Gastrocnemius medialis (tissue), 4 donors: ENCODE data around the gene LCN6. TPM values are rescaled to one million over a fixed set of nuclear protein-coding genes. Genes with fewer than 3 reads are reported as not detected.
A peak's percentile ranks its signal among the peaks of the same experiment; 100 is the strongest.

ENCODE experiments used
- ATAC-seq, 2 donors: fragments of 150-250 bp; one replicate each; pipeline ENCODE4 v1.9.1; 2016
- DNase-seq, 2 donors: peaks; one replicate each; pipeline ENCODE4 v3.0.0-alpha.2; 2019
- H3K27ac ChIP-seq, 4 donors: fragments of 200-600 bp; sonication (generic); 1 replicate in 1 of 4; 2 replicates in 3 of 4; pipeline ENCODE4 v1.5.1; 2016 to 2018; ENCODE audit warnings: mild to moderate bottlenecking in 2 of 4, moderate library complexity in 1 of 4
- H3K27me3 ChIP-seq, 3 donors: fragments of 200-600 bp; sonication (generic) in 2 of 3; 1 replicate in 1 of 3; 2 replicates in 2 of 3; pipeline versions ENCODE4 v1.5.1 to v1.6.0; 2016 to 2019; ENCODE audit warnings: mild to moderate bottlenecking in 1 of 3, moderate library complexity in 1 of 3
- H3K36me3 ChIP-seq, 2 donors: fragments of 200-600 bp; sonication (generic) in 1 of 2; one replicate each; pipeline ENCODE4 v1.5.1; 2017 to 2018
- H3K4me1 ChIP-seq, 2 donors: fragments of 200-600 bp; sonication (generic) in 1 of 2; one replicate each; pipeline ENCODE4 v1.5.1; 2016 to 2017; ENCODE audit warnings: mild to moderate bottlenecking in 2 of 2
- H3K4me3 ChIP-seq, 4 donors: fragments of 200-600 bp; sonication (generic) in 3 of 4; 1 replicate in 1 of 4; 2 replicates in 3 of 4; pipeline ENCODE4 v1.5.1; 2016 to 2019; ENCODE audit warnings: mild to moderate bottlenecking in 2 of 4
- H3K9me3 ChIP-seq, 3 donors: fragments of 200-600 bp; sonication (generic) in 2 of 3; 1 replicate in 1 of 3; 2 replicates in 2 of 3; pipeline ENCODE4 v1.5.1; 2016 to 2019
- POLR2A ChIP-seq, 2 donors: fragments of 450-650 bp; IDR thresholded peaks; one replicate each; pipeline ENCODE4 v1.6.1; 2017; ENCODE audit warnings: antibody characterized with exemption in 2 of 2, mild to moderate bottlenecking in 2 of 2, moderate library complexity in 2 of 2
- in situ Hi-C, 4 donors: fragments of 200-750 bp; cut with MboI; loops; one replicate each; pipeline versions ENCODE4 v1.15.0 to v1.8.0; 2017; ENCODE audit warnings: low sequenced_read_pairs in 4 of 4
- intact Hi-C: fragments of 100-400 bp; cut with DNase I; formaldehyde crosslinking; loops from one replicate; pipeline ENCODE4 v1.15.1; 2023; ENCODE audit warnings: low total_unique reads
- microRNA-seq, 2 donors: library from miRNA; unstranded; fragments of <30 nt; microRNA quantifications; one replicate each; pipeline ENCODE4, GENCODE V29; 2016; ENCODE audit warnings: borderline replicate concordance in 2 of 2
- total RNA-seq, 4 donors: library from RNA; depleted of rRNA; stranded (reverse); fragments of >200 nt; gene quantifications; one replicate each; pipeline versions ENCODE4 v1.1.0 to v1.2.3, GENCODE V29; 2016
- TF ChIP-seq, protein P1 (sequence below), 5 experiments: fragments of 450-650 bp in 3 of 5; fragments of 200-600 bp in 2 of 5; sonication (generic) in 2 of 5; IDR thresholded peaks in 4 of 5; conservative IDR thresholded peaks in 1 of 5; 1 replicate in 4 of 5; 2 replicates in 1 of 5; pipeline ENCODE4 v1.5.1; 2016 to 2019; ENCODE audit warnings: antibody characterized with exemption in 5 of 5, mild to moderate bottlenecking in 3 of 5, moderate library complexity in 3 of 5

Gene LCN6
- total RNA-seq, 4 donors from 2014 or later: 2.1 to 11.7 (median 3.7) TPM

- in situ Hi-C loops (no loop called here), intact Hi-C loops (loop anchor here (1.0 to 5.0 kb wide), 2 partner anchors 24 to 53 kb away; no protein-coding TSS in a partner anchor)
- H3K27ac ChIP-seq: no peak overlapping the region
These were observed 53.5 kb downstream of the LCN6 start for GRCh38 chr9:136694872-136695247.

GRCh38 chr9:136694163-136694871 is 54.0 kb downstream of the LCN6 start:
- Histone ChIP-seq H3K27ac (peak overlapping the region in 3 of 4 donors; percentile 20 to 42 (median 37)), H3K4me3 (no peak overlapping the region), H3K4me1 (peaks cover 21 to 22% of the 10 kb centered on the region in 2 donors), H3K9me3 (no peaks in the 10 kb centered on the region), H3K27me3 (peaks cover 0 to 12% (median 5%) of the 10 kb centered on the region in 3 donors), H3K36me3 (no peaks in the 10 kb centered on the region)
- DNase-seq (peak; percentile 46 to 66), ATAC-seq (peak; percentile 45 to 51)
- intact Hi-C loops: loop anchor here (5.0 kb wide), 1 partner anchor 52 kb away; no protein-coding TSS in a partner anchor
- in situ Hi-C loops: no loop called here
- TF ChIP-seq POLR2A (IDR thresholded peaks at IDR 0.05): no peak
- TF ChIP-seq, protein P1, sequence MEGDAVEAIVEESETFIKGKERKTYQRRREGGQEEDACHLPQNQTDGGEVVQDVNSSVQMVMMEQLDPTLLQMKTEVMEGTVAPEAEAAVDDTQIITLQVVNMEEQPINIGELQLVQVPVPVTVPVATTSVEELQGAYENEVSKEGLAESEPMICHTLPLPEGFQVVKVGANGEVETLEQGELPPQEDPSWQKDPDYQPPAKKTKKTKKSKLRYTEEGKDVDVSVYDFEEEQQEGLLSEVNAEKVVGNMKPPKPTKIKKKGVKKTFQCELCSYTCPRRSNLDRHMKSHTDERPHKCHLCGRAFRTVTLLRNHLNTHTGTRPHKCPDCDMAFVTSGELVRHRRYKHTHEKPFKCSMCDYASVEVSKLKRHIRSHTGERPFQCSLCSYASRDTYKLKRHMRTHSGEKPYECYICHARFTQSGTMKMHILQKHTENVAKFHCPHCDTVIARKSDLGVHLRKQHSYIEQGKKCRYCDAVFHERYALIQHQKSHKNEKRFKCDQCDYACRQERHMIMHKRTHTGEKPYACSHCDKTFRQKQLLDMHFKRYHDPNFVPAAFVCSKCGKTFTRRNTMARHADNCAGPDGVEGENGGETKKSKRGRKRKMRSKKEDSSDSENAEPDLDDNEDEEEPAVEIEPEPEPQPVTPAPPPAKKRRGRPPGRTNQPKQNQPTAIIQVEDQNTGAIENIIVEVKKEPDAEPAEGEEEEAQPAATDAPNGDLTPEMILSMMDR (IDR thresholded peaks at IDR 0.05 in 4 of 5, conservative IDR thresholded peaks at IDR 0.05 in 1 of 5): peak; percentile 78 to 93 (median 89)

More at GRCh38 chr9:136694872-136695247, 53.5 kb downstream of the LCN6 start:
- no peak for TF ChIP-seq POLR2A (IDR thresholded peaks at IDR 0.05)
- TF ChIP-seq, protein P1 (IDR thresholded peaks at IDR 0.05 in 4 of 5, conservative IDR thresholded peaks at IDR 0.05 in 1 of 5): no peak
- no peak for DNase-seq
- no peaks in the 10 kb centered on the region for H3K9me3 ChIP-seq
- H3K27me3 ChIP-seq: peaks cover 4 to 16% (median 9%) of the 10 kb centered on the region in 3 donors
- peaks cover 16% of the 10 kb centered on the region in 2 donors for H3K4me1 ChIP-seq
- H3K36me3 ChIP-seq: no peaks in the 10 kb centered on the region
- no peak overlapping the region for H3K4me3 ChIP-seq
- ATAC-seq: no peak

Small RNA genes within 50 kb of the gene (microRNA-seq; reads per million reads assigned to microRNA genes)
- gene MIR6722: 0 reads per million in 2 donors

Other genes with a start within 250 kb of the LCN6 start
- 10 to 100 TPM in 1 of 4 donors, 1 to 10 TPM in 3; 6.3 to 15.4 (median 8.2) TPM for gene NOTCH1, start 202.5 kb downstream of the LCN6 start, total RNA-seq
- 10 to 100 TPM; 37.4 to 74.7 (median 49.0) TPM for gene EGFL7, start 85.6 kb downstream of the LCN6 start, total RNA-seq
- gene AGPAT2, start 61.1 kb downstream of the LCN6 start, total RNA-seq: 10 to 100 TPM; 19.0 to 77.4 (median 36.0) TPM
- 1 to 10 TPM; 1.8 to 4.6 (median 3.8) TPM for gene DIPK1B, start 36.0 kb downstream of the LCN6 start, total RNA-seq
- 1 to 10 TPM in 3 of 4 donors, under 1 TPM in 1; 0.61 to 4.7 (median 1.6) TPM for gene LCN10, start 5.6 kb downstream of the LCN6 start, total RNA-seq
- not detected for gene LCN8, start 9.7 kb upstream of the LCN6 start, total RNA-seq
- gene LCN15, start 16.0 kb upstream of the LCN6 start, total RNA-seq: not detected
- 10 to 100 TPM; 46.9 to 70.2 (median 51.1) TPM for gene TMEM141, start 42.8 kb upstream of the LCN6 start, total RNA-seq
- under 1 TPM in 1 of 4 donors, not detected in 3; 0.31 TPM for gene CCDC183, start 47.8 kb upstream of the LCN6 start, total RNA-seq
- 100 to 1,000 TPM in 2 of 4 donors, 10 to 100 TPM in 2; 84.9 to 121 (median 105) TPM for gene RABL6, start 59.4 kb upstream of the LCN6 start, total RNA-seq
- 1 to 10 TPM; 1.3 to 2.1 (median 1.6) TPM for gene AJM1, start 94.0 kb upstream of the LCN6 start, total RNA-seq
- gene PHPT1, start 100.9 kb upstream of the LCN6 start, total RNA-seq: 100 to 1,000 TPM in 3 of 4 donors, 10 to 100 TPM in 1; 98.8 to 204 (median 152) TPM
- gene MAMDC4, start 103.8 kb upstream of the LCN6 start, total RNA-seq: 1 to 10 TPM in 3 of 4 donors, under 1 TPM in 1; 0.95 to 2.3 (median 1.7) TPM
- 100 to 1,000 TPM; 285 to 440 (median 334) TPM for gene EDF1, start 117.8 kb upstream of the LCN6 start, total RNA-seq
- 1 to 10 TPM; 3.5 to 6.6 (median 4.8) TPM for gene TRAF2, start 138.0 kb upstream of the LCN6 start, total RNA-seq
- gene FBXW5, start 196.2 kb upstream of the LCN6 start, total RNA-seq: 100 to 1,000 TPM; 329 to 469 (median 435) TPM
- 1 to 10 TPM in 2 of 4 donors, not detected in 2; 1.7 to 5.2 TPM for gene C8G, start 196.7 kb upstream of the LCN6 start, total RNA-seq
- not detected for gene LCN12, start 203.7 kb upstream of the LCN6 start, total RNA-seq
- gene PTGDS, start 229.0 kb upstream of the LCN6 start, total RNA-seq: 10 to 100 TPM in 3 of 4 donors, 1 to 10 TPM in 1; 2.3 to 35.2 (median 27.0) TPM
- under 1 TPM in 1 of 4 donors, not detected in 3; 0.10 TPM for gene LCNL1, start 234.5 kb upstream of the LCN6 start, total RNA-seq
- 10 to 100 TPM; 10.8 to 15.6 (median 14.6) TPM for gene PAXX, start 243.9 kb upstream of the LCN6 start, total RNA-seq
- under 1 TPM in 1 of 4 donors, not detected in 3; 0.36 TPM for gene CLIC3, start 248.0 kb upstream of the LCN6 start, total RNA-seq